Measurements from ENCODE around the gene RBM26.

RBM26 gene

DNA sequence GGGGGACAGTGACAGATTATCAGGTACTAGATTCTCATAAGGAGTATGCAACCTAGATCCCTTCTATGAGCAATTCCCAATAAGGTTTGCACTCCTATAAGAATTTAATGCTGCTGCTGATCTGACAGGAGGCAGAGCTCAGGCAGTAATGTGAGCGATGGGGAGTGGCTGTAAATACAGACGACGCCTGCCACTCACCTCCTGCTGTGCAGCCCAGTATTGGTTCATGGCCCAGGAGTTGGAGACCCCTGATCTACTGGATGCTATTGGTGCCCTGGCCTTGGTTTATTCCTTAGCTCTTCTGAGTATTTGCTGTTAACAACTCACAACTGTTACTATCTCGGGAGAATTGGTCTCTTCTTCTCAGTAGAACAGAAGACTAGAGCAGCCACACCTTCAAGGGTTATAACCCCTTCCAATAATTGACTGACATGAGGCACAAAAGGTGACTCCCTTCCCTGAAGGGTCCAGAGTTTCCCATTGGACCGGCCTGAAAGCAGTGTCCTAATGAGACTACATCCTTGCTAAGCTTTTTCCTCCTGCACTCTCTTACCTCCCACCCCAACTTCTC, 35.0 kb upstream of the RBM26 start:
- H3K4me3 ChIP-seq (replicated peaks; ENCODE audit: low read depth, low read length): no peak overlapping the region
- no peak for TF ChIP-seq CTCF (IDR thresholded peaks at IDR 0.05; ENCODE audit: insufficient read depth, low read length, poor library complexity, severe bottlenecking)
- DNase-seq (ENCODE audit: extremely low read depth, insufficient read length): no peak
- no peaks in the 10 kb centered on the region for H3K27me3 ChIP-seq (replicated peaks; ENCODE audit: control insufficient read depth, insufficient read depth, low read length)
- no peaks in the 10 kb centered on the region for H3K36me3 ChIP-seq (ENCODE audit: control insufficient read depth, insufficient read depth, low read length)

DNA sequence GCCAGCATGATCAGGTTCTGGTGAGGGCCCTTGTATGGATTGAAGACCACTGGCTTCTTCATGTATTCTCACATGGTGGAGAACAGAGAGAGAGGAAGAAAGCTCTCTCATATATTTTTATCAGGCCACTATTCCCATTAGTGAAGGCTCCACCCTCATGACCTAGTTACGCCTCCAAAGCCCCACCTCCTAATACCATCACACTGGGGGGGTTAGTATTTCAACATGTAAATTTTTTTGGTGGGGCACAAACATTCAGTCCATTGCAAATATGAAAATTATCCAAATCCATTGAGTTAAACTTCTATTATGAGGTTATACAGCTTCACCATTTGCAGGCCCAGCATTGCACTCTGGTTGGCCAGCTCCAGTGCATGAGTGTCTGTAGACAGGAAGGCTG, 33.2 kb upstream of the RBM26 start:
- H3K36me3 ChIP-seq (ENCODE audit: control insufficient read depth, insufficient read depth, low read length): no peaks in the 10 kb centered on the region
- H3K27me3 ChIP-seq (replicated peaks; ENCODE audit: control insufficient read depth, insufficient read depth, low read length): no peaks in the 10 kb centered on the region
- H3K4me3 ChIP-seq (replicated peaks; ENCODE audit: low read depth, low read length): no peak overlapping the region
- no peak for DNase-seq (ENCODE audit: extremely low read depth, insufficient read length)
- no peak for TF ChIP-seq CTCF (IDR thresholded peaks at IDR 0.05; ENCODE audit: insufficient read depth, low read length, poor library complexity, severe bottlenecking)

DNA sequence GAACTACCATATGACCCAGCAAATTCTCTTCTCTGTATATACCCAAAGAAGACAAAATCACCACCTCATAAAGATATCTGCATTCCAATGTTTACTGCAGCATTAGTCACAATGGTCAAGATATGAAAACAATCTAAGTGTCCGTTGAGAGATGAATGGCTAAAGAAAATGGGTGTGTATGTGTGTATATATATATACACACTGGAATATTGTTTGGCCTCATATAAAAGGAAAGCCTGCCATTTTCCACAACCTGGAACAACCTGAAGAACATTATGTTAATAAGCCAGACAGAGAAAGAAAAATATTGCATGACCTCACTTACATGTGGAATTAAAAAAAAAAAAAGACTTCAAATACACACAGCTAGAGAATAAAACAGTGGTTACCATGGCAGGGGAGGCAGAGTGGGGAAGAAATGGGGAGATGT, 29.5 kb upstream of the RBM26 start:
- H3K27me3 ChIP-seq (replicated peaks; ENCODE audit: control insufficient read depth, insufficient read depth, low read length): no peaks in the 10 kb centered on the region
- no peak overlapping the region for H3K4me3 ChIP-seq (replicated peaks; ENCODE audit: low read depth, low read length)
- DNase-seq (ENCODE audit: extremely low read depth, insufficient read length): no peak
- no peak for TF ChIP-seq CTCF (IDR thresholded peaks at IDR 0.05; ENCODE audit: insufficient read depth, low read length, poor library complexity, severe bottlenecking)
- no peaks in the 10 kb centered on the region for H3K36me3 ChIP-seq (ENCODE audit: control insufficient read depth, insufficient read depth, low read length)

DNA sequence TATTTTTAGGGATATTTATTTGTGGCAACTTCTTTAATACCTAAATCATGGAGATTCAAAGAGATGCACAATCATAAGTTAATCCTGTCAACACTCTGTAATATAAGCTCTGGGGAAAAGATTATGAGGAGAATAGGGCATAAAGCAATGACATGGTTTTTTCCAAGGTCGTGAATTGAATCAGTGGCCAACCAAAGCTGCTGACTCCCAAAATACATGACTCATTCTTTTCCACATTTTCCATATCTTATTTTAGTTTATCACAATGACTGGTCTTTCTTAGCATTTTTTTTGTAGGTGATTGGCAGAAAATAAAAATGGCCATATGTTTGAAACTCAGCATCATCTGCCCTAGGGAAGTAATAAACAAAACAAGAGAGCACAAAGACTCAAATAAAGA, 28.5 kb upstream of the RBM26 start:
- DNase-seq (ENCODE audit: extremely low read depth, insufficient read length): no peak
- H3K36me3 ChIP-seq (ENCODE audit: control insufficient read depth, insufficient read depth, low read length): no peaks in the 10 kb centered on the region
- H3K27me3 ChIP-seq (replicated peaks; ENCODE audit: control insufficient read depth, insufficient read depth, low read length): no peaks in the 10 kb centered on the region
- no peak for TF ChIP-seq CTCF (IDR thresholded peaks at IDR 0.05; ENCODE audit: insufficient read depth, low read length, poor library complexity, severe bottlenecking)
- H3K4me3 ChIP-seq (replicated peaks; ENCODE audit: low read depth, low read length): no peak overlapping the region

DNA sequence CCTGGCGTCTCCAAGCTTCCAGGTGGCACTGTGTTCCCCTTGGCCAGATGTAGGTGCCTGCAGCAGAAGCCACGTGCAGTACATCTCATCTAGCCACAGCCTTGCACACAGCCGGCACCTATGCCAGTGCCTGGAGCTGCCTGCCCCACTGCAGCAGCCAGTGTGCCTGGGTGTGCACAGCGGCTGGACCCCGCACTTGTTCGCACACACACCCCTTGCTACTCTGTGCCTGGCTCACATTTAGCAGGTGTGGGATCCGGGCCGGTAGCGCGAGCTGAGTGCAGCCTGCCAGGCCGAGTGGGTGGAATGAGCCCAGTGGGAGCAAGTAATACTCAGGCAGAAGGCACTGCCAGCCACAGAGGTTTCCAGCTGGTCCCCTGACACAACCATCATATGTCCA, 26.9 kb upstream of the RBM26 start:
- no peak for TF ChIP-seq CTCF (IDR thresholded peaks at IDR 0.05; ENCODE audit: insufficient read depth, low read length, poor library complexity, severe bottlenecking)
- Histone ChIP-seq H3K36me3 (ENCODE audit: control insufficient read depth, insufficient read depth, low read length) (no peaks in the 10 kb centered on the region), H3K4me3 (replicated peaks; ENCODE audit: low read depth, low read length) (no peak overlapping the region), H3K27me3 (replicated peaks; ENCODE audit: control insufficient read depth, insufficient read depth, low read length) (no peaks in the 10 kb centered on the region)
- no peak for DNase-seq (ENCODE audit: extremely low read depth, insufficient read length)

- DNase-seq (ENCODE audit: extremely low read depth, insufficient read length): no peak
- no peak for TF ChIP-seq CTCF (IDR thresholded peaks at IDR 0.05; ENCODE audit: insufficient read depth, low read length, poor library complexity, severe bottlenecking)
- H3K36me3 ChIP-seq (ENCODE audit: control insufficient read depth, insufficient read depth, low read length): no peaks in the 10 kb centered on the region
Observed at GRCh38 chr13:79432086-79432485, 26.0 kb upstream of the RBM26 start.

More at GRCh38 chr13:79432086-79432485, 26.0 kb upstream of the RBM26 start:
- Histone ChIP-seq H3K27me3 (replicated peaks; ENCODE audit: control insufficient read depth, insufficient read depth, low read length) (no peaks in the 10 kb centered on the region), H3K4me3 (replicated peaks; ENCODE audit: low read depth, low read length) (no peak overlapping the region)
